CD1c-positive myeloid dendritic cell (primary cell): Measurements from ENCODE around the gene CRLF1.
"Not testable (repeated sequence)": the region's sequence is repeated elsewhere in the genome, so short reads cannot be mapped to it uniquely, and the experiment has no call there.

ENCODE experiments used
- DNase-seq: peaks from one replicate; pipeline ENCODE4 v3.0.0-alpha.2; 2016; ENCODE audit errors: extremely low spot score

The CRLF1 gene

GRCh38 chr19:18608805-18609716 lies 2.5 kb upstream of the CRLF1 start:
- DNase-seq, result no peak

GRCh38 chr19:18608102-18608804 lies 1.7 kb upstream of the CRLF1 start:
- no peak for DNase-seq

- DNase-seq, result no peak
These were observed 865 bp upstream of the CRLF1 start for GRCh38 chr19:18607226-18608101.

GRCh38 chr19:18605546-18606280 lies 886 bp downstream of the CRLF1 start:
- no peak for DNase-seq

- DNase-seq, result no peak
These were observed 1.4 kb downstream of the CRLF1 start for GRCh38 chr19:18605196-18605545.

DNA sequence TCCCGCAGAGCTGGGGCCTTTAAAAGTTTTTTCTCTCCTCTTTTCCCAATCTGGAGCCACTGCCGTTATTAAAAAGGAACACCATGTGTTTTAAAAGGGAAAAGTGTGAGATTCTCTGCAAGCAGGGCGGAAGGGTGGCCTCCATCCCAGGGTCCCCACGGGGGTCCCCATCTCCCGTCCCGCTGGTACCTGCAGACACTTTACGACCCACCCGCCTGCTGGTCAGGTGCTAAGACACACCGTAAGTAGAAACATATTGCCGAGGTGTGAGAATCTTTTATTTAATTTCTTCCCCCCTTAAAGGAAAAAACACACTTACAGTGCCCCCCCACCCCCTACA lies 1.8 kb downstream of the CRLF1 start:
- no peak for DNase-seq

DNA sequence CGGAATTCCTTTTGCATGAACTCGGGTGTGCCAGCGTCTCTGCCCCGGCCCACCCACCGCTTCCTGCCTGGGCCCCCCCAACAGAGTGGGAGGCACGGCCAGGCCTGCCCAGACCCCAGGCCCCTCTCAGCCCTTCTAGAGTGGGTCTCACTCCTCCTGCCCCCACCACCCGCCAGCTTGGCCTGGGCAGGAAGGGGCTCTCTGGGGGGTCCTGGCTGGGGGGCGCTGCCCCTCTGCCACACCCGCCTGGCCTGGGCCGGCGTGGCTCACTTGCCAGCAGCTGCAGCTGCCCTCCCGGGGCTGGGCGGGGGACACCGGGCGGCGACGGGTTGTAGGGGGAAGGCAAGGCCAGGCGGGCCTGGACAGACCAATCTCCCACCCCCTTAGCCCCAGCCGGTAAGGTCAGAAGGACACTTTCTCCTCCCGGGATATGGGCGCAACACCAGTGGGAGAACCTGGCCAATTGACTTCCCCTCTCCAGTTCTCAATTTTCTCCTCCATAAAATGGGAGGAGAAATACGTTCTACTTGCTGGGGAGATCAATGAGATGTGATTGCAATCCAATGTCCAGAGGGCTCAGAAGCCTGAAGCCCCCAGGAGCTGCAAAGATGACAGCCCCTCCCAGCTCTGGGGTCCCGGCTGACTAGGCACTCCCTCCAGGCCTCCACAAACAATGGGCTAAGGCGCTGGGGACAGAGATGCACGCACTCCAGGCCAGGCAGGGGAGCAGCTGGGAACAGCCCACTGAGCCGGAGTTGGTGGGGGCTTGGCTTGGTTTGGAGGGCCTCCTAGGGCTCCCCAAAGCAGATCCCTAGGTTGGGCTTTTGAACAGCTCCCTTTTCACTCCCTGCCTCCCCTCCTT lies 2.4 kb downstream of the CRLF1 start:
- DNase-seq, result no peak

GRCh38 chr19:18603255-18603957 lies 3.2 kb downstream of the CRLF1 start:
- DNase-seq, result peak; percentile 11

- DNase-seq, result no peak
These were observed 4.7 kb downstream of the CRLF1 start for GRCh38 chr19:18601875-18602274.

DNA sequence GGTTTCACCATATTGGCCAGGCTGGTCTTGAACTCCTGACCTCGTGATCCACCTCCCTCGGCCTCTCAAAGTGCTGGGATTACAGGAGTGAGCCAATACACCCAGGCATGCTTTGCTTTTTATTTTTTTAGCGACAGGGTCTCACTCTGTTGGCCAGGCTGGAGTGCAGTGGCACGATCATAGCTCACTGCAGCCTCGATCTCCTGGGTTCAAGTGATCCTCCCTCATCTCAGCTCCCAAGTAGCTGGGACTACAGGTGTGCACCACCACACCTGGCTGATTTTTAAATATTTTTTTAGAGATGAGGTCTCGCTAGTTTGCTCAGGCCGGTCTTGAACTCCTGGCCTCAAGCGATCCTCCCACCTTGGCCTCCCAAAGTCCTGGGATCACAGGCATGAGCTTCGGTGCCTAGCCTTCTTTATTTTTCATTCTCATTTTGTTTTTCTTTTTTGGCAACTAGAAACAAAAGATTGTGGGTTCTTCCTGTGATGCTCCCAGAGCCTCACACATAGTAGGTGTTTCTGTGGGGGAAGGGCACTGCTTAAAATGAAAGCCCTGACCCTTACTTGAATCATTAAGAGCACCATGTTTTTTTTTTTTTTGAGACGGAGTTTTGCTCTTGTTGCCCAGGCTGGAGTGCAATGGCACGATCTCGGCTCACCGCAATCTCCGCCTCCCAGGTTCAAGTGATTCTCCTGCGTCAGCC lies 5.8 kb downstream of the CRLF1 start:
- not testable (repeated sequence) for DNase-seq

GRCh38 chr19:18599485-18599884 lies 7.1 kb downstream of the CRLF1 start:
- no peak for DNase-seq

DNA sequence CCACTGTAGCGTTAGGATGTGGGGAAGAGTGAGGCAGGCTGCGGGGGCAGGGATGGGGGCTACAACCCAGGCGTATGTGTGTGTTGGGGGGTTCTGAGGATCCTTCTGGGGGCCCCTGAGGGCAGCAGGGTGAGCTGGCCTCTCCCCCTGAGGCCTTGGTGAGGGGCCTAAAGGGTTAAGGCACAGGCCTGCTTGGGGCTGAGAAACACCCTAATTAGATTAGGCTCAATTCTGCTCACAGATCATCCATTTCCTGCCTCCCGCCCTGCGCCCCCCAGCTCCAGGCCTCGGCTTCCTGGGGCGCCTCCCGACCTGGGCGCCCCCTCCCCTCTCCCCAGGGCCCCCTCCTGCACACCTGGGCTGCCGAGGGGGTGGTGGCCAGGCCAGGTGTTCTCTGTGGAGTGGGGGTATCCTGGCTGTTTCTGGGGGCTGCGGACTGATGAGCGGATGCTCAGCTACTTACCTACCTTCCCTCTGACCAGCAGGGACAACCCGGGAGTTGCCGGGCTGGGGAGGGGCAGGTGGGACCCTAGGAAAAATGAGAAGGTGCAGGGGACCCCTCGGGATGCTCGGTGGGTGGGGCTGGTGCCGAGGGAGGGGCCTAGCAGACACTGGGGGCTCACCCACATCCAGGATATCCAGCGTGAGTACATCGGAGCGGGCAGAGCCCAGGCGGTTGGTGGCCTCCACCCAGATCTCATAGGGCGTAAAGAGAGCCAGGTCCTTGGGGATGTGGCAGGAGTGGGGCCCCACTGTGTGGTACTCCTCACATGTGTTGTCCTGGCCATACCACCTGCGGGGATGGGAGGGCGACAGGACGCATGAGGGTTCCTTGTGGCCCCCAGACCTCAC lies 8.6 kb downstream of the CRLF1 start:
- DNase-seq, result no peak

GRCh38 chr19:18596752-18597157 lies 9.8 kb downstream of the CRLF1 start:
- peak; percentile 75 for DNase-seq

- no peak for DNase-seq
These were observed 11.1 kb downstream of the CRLF1 start for GRCh38 chr19:18595475-18595874.

DNA sequence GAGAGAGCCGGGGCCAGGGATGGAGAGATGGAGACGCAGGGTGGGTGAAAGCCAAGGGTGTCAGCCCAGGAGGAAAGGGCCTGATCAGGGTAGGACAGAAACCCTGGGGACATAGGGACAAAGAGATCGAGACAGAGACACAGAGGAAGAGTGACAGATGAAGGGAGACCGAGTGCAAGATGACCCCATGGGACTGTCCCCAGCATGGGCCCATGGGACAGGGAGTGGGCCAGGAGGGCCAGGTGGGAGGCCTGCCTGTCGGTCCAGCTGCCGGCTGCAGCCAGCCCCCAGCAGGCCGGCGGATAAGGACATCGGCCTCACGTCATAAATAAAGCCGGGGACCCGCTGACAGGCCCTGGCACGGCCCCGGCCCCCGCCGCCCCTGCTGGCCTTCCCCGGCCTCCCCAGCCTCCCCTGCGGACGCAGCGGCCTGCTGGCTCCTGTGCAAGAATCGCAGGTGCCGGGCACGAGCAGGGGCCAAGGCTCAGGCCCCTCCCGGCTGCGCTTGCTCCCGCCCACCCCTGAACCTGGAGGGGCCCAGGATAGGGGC lies 11.7 kb downstream of the CRLF1 start:
- DNase-seq, result no peak

DNA sequence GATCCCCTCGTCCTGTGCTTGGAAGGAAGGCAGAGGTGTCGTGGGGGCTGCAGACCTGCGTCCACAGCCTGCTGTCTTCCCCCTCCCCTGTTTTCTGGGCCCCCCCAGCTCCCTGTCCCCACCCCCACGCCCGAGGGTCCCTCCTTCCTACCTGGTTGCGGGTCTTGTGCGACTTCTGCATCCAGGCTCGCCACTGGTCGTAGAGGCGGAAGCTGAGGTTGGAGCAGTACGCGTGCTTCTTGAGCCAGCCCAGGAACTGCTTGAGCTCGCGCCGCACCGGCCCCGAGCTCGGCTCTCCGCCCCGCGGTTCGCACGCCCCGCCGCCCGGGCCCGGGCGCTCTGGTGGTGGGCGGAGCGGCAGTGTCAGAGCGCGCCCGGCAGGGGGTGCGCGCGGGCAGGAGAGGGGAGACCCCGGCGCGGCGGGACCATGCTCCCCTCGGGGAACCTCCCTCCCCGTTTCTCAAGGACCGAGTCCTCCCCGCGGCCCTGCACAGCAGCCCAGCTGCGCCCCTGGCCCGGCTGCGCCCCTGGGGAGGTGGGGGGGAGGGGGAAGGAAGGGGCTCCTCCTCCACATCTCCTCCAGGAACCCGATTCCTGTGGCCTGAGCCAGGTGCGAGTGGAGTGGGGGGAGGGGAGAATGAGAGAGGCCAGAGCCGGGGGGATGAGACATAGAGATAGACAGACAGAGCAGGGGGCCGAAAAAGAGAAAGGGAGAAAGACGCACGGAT lies 12.3 kb downstream of the CRLF1 start:
- DNase-seq, result peak; percentile 91

DNA sequence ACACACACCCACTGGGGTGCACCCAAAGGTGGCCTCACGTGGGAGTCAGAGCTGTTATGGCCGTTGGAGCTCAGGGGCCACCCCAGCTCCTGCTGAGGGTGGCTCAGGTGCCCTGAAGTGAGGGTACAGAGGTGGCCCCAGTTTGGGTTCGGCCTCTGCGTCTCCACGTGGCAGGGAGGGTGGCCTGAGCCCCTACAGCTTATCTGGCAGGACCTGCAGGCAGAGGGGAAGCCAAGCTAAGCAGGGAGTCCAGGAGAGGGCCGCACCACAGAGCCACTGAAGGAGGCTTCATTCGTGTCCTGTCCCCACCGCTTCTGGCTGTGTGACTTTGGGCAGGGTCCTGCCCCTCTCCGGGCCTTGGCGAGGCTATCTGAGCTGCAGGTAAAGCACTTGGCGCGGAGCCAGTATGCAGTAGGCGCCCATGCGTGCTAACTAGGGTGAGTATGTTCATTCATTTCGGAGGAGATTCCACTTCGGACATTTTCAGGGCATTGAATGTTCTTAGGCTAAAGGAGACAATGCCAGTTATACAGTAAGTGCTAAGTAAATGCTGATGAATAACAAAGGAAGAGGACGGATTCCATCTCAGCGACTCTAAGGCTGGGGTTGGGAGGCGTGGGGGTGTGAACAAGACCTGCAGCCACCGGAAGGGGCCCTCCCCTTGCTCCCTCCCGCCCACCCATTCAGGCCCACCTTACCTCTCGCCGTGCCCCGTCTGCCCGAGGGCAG lies 13.1 kb downstream of the CRLF1 start:
- DNase-seq, result no peak
